Measurements from ENCODE around the gene TARS3.

Gene TARS3

GRCh38 chr15:101625184-101625583 is 99.1 kb downstream of the TARS3 start:
- Histone ChIP-seq H3K4me3 (ENCODE audit: low read length) (no peak overlapping the region), H3K27ac (ENCODE audit: low read depth, low read length) (no peak overlapping the region), H3K56ac (ENCODE audit: low read length) (no peak overlapping the region), H3K4me2 (ENCODE audit: low read length) (no peak overlapping the region), H4K8ac (ENCODE audit: low read depth, low read length) (no peak overlapping the region), H2AK5ac (ENCODE audit: low read length) (no peak overlapping the region), H3K9ac (ENCODE audit: low read length) (no peak overlapping the region), H2BK5ac (ENCODE audit: low read length) (no peak overlapping the region), H3K23ac (ENCODE audit: low read length) (no peak overlapping the region), H3K27me3 (ENCODE audit: insufficient read depth, low read length, poor library complexity) (no peaks in the 10 kb centered on the region), H3K79me1 (ENCODE audit: low read length) (no peaks in the 10 kb centered on the region), H3K79me2 (ENCODE audit: control insufficient read depth, insufficient read depth, low read length) (no peaks in the 10 kb centered on the region), H3K18ac (ENCODE audit: low read length) (no peak overlapping the region), H2BK120ac (ENCODE audit: low read depth, low read length) (no peak overlapping the region), H3K4me1 (ENCODE audit: control insufficient read depth, low read depth, low read length) (no peaks in the 10 kb centered on the region), H4K5ac (ENCODE audit: low read length) (no peak overlapping the region), H3K36me3 (ENCODE audit: control insufficient read depth, insufficient read depth, low read length) (no peaks in the 10 kb centered on the region), H2BK15ac (replicated peaks; ENCODE audit: low read depth) (no peak overlapping the region), H3K4ac (ENCODE audit: low read depth, low read length) (no peak overlapping the region)
- DNase-seq: no peak
- no CpG with 5 or more reads among the region's 1 CpG for WGBS (ENCODE audit: extremely low coverage, insufficient coverage, low lambda C conversion rate)

- Histone ChIP-seq H4K8ac (ENCODE audit: low read depth, low read length) (no peak overlapping the region), H4K5ac (ENCODE audit: low read length) (no peak overlapping the region), H2BK5ac (ENCODE audit: low read length) (no peak overlapping the region), H3K56ac (ENCODE audit: low read length) (no peak overlapping the region), H3K27me3 (ENCODE audit: insufficient read depth, low read length, poor library complexity) (no peaks in the 10 kb centered on the region), H3K4me3 (ENCODE audit: low read length) (no peak overlapping the region), H3K36me3 (ENCODE audit: control insufficient read depth, insufficient read depth, low read length) (no peaks in the 10 kb centered on the region), H2BK15ac (replicated peaks; ENCODE audit: low read depth) (no peak overlapping the region), H3K9ac (ENCODE audit: low read length) (no peak overlapping the region), H3K4me2 (ENCODE audit: low read length) (no peak overlapping the region), H3K4me1 (ENCODE audit: control insufficient read depth, low read depth, low read length) (no peaks in the 10 kb centered on the region), H2AK5ac (ENCODE audit: low read length) (no peak overlapping the region), H3K4ac (ENCODE audit: low read depth, low read length) (no peak overlapping the region), H2BK120ac (ENCODE audit: low read depth, low read length) (no peak overlapping the region), H3K23ac (ENCODE audit: low read length) (no peak overlapping the region), H3K27ac (ENCODE audit: low read depth, low read length) (no peak overlapping the region), H3K18ac (ENCODE audit: low read length) (no peak overlapping the region), H3K79me2 (ENCODE audit: control insufficient read depth, insufficient read depth, low read length) (no peaks in the 10 kb centered on the region), H3K79me1 (ENCODE audit: low read length) (no peaks in the 10 kb centered on the region)
- no peak for DNase-seq
- WGBS (ENCODE audit: extremely low coverage, insufficient coverage, low lambda C conversion rate): no CpG with 5 or more reads among the region's 6 CpGs
Observed at GRCh38 chr15:101623367-101624304, 100.6 kb downstream of the TARS3 start.

- no peak overlapping the region for H3K23ac ChIP-seq (ENCODE audit: low read length)
- DNase-seq: no peak
- no peak overlapping the region for H2BK120ac ChIP-seq (ENCODE audit: low read depth, low read length)
- H2BK5ac ChIP-seq (ENCODE audit: low read length): no peak overlapping the region
- H3K9ac ChIP-seq (ENCODE audit: low read length): no peak overlapping the region
- H3K4me3 ChIP-seq (ENCODE audit: low read length): no peak overlapping the region
- no peak overlapping the region for H2BK15ac ChIP-seq (replicated peaks; ENCODE audit: low read depth)
- H4K5ac ChIP-seq (ENCODE audit: low read length): no peak overlapping the region
- H3K18ac ChIP-seq (ENCODE audit: low read length): no peak overlapping the region
- no peaks in the 10 kb centered on the region for H3K4me1 ChIP-seq (ENCODE audit: control insufficient read depth, low read depth, low read length)
- no peak overlapping the region for H3K4ac ChIP-seq (ENCODE audit: low read depth, low read length)
- H3K36me3 ChIP-seq (ENCODE audit: control insufficient read depth, insufficient read depth, low read length): no peaks in the 10 kb centered on the region
- H2AK5ac ChIP-seq (ENCODE audit: low read length): no peak overlapping the region
- H3K79me1 ChIP-seq (ENCODE audit: low read length): no peaks in the 10 kb centered on the region
- H3K27ac ChIP-seq (ENCODE audit: low read depth, low read length): no peak overlapping the region
- no peaks in the 10 kb centered on the region for H3K79me2 ChIP-seq (ENCODE audit: control insufficient read depth, insufficient read depth, low read length)
- H3K27me3 ChIP-seq (ENCODE audit: insufficient read depth, low read length, poor library complexity): no peaks in the 10 kb centered on the region
- WGBS (ENCODE audit: extremely low coverage, insufficient coverage, low lambda C conversion rate): no CpG with 5 or more reads among the region's 3 CpGs
- no peak overlapping the region for H4K8ac ChIP-seq (ENCODE audit: low read depth, low read length)
- no peak overlapping the region for H3K56ac ChIP-seq (ENCODE audit: low read length)
- H3K4me2 ChIP-seq (ENCODE audit: low read length): no peak overlapping the region
Observed at GRCh38 chr15:101621961-101622360, 102.3 kb downstream of the TARS3 start.

- Histone ChIP-seq H2BK15ac (replicated peaks; ENCODE audit: low read depth) (no peak overlapping the region), H3K56ac (ENCODE audit: low read length) (no peak overlapping the region), H2BK5ac (ENCODE audit: low read length) (no peak overlapping the region), H3K27me3 (ENCODE audit: insufficient read depth, low read length, poor library complexity) (no peaks in the 10 kb centered on the region), H3K79me1 (ENCODE audit: low read length) (no peaks in the 10 kb centered on the region), H3K18ac (ENCODE audit: low read length) (no peak overlapping the region), H3K79me2 (ENCODE audit: control insufficient read depth, insufficient read depth, low read length) (no peaks in the 10 kb centered on the region), H3K4ac (ENCODE audit: low read depth, low read length) (no peak overlapping the region), H3K4me1 (ENCODE audit: control insufficient read depth, low read depth, low read length) (peaks cover 2% of the 10 kb centered on the region), H3K36me3 (ENCODE audit: control insufficient read depth, insufficient read depth, low read length) (no peaks in the 10 kb centered on the region), H3K9ac (ENCODE audit: low read length) (no peak overlapping the region), H3K27ac (ENCODE audit: low read depth, low read length) (no peak overlapping the region), H4K5ac (ENCODE audit: low read length) (no peak overlapping the region), H3K4me2 (ENCODE audit: low read length) (no peak overlapping the region), H2BK120ac (ENCODE audit: low read depth, low read length) (no peak overlapping the region), H4K8ac (ENCODE audit: low read depth, low read length) (no peak overlapping the region), H3K4me3 (ENCODE audit: low read length) (no peak overlapping the region), H3K23ac (ENCODE audit: low read length) (no peak overlapping the region), H2AK5ac (ENCODE audit: low read length) (no peak overlapping the region)
- WGBS (ENCODE audit: extremely low coverage, insufficient coverage, low lambda C conversion rate): no CpG with 5 or more reads among the region's 10 CpGs
- DNase-seq: no peak
Observed at GRCh38 chr15:101620671-101621070, 103.6 kb downstream of the TARS3 start.

DNA sequence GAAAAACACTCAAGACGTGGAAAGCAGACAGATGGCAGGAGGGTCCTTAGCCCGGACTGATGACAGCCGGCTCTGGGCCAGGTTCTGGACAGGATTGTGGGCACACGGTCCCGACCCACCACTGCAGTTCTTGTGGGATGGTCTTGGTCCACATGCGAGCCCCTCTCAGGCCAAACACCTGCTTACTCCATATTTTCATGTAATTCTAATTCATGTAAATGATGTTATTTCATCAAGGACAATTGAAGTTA is 104.7 kb downstream of the TARS3 start:
- Histone ChIP-seq H3K27ac (ENCODE audit: low read depth, low read length) (no peak overlapping the region), H3K18ac (ENCODE audit: low read length) (no peak overlapping the region), H2BK120ac (ENCODE audit: low read depth, low read length) (no peak overlapping the region), H3K23ac (ENCODE audit: low read length) (no peak overlapping the region), H3K79me1 (ENCODE audit: low read length) (no peaks in the 10 kb centered on the region), H3K4me2 (ENCODE audit: low read length) (no peak overlapping the region), H3K4me1 (ENCODE audit: control insufficient read depth, low read depth, low read length) (peaks cover 2% of the 10 kb centered on the region), H2BK5ac (ENCODE audit: low read length) (no peak overlapping the region), H3K9ac (ENCODE audit: low read length) (no peak overlapping the region), H3K36me3 (ENCODE audit: control insufficient read depth, insufficient read depth, low read length) (no peaks in the 10 kb centered on the region), H3K27me3 (ENCODE audit: insufficient read depth, low read length, poor library complexity) (no peaks in the 10 kb centered on the region), H4K5ac (ENCODE audit: low read length) (no peak overlapping the region), H2BK15ac (replicated peaks; ENCODE audit: low read depth) (no peak overlapping the region), H2AK5ac (ENCODE audit: low read length) (no peak overlapping the region), H3K4ac (ENCODE audit: low read depth, low read length) (no peak overlapping the region), H3K79me2 (ENCODE audit: control insufficient read depth, insufficient read depth, low read length) (no peaks in the 10 kb centered on the region), H3K56ac (ENCODE audit: low read length) (no peak overlapping the region), H4K8ac (ENCODE audit: low read depth, low read length) (no peak overlapping the region), H3K4me3 (ENCODE audit: low read length) (no peak overlapping the region)
- DNase-seq: no peak
- no CpG with 5 or more reads among the region's 6 CpGs for WGBS (ENCODE audit: extremely low coverage, insufficient coverage, low lambda C conversion rate)
